ENCODE measurements around the gene EFHC1.

GRCh38 chr6:52566853-52567279 is 146.7 kb downstream of the EFHC1 start:
- TF ChIP-seq CTCF (IDR thresholded peaks at IDR 0.05) (no peak), POLR2AphosphoS5 (IDR thresholded peaks at IDR 0.05) (no peak)

Measured in prostate gland (tissue), 2 donors.